ENCODE data around the gene RPS6KA5.
"Not testable (repeated sequence)": the region's sequence is repeated elsewhere in the genome, so short reads cannot be mapped to it uniquely, and the experiment has no call there.

Gene RPS6KA5

DNA sequence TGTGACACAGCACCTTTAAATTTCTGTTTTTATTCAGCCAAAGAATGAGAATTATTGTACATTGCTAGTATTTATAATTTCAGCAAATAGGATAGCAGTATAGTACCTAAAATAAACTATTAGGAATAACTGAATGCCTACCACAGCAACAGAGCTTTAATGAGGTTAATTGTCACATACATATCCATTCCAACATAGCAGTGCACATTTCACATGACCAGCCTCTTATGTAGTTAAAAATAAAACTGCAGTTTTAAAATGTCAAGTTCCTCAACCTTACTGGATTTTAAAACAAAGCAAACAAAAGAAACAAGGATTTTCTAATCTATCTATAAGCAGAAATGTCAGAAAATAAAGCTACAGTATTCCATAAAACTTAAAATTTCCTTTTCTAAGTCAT is 193.6 kb downstream of the RPS6KA5 start:
- no peak overlapping the region for H3K4me3 ChIP-seq (ENCODE audit: control insufficient read depth, low read depth, low read length)
- DNase-seq (ENCODE audit: low read depth): no peak
- TF ChIP-seq, protein P1, sequence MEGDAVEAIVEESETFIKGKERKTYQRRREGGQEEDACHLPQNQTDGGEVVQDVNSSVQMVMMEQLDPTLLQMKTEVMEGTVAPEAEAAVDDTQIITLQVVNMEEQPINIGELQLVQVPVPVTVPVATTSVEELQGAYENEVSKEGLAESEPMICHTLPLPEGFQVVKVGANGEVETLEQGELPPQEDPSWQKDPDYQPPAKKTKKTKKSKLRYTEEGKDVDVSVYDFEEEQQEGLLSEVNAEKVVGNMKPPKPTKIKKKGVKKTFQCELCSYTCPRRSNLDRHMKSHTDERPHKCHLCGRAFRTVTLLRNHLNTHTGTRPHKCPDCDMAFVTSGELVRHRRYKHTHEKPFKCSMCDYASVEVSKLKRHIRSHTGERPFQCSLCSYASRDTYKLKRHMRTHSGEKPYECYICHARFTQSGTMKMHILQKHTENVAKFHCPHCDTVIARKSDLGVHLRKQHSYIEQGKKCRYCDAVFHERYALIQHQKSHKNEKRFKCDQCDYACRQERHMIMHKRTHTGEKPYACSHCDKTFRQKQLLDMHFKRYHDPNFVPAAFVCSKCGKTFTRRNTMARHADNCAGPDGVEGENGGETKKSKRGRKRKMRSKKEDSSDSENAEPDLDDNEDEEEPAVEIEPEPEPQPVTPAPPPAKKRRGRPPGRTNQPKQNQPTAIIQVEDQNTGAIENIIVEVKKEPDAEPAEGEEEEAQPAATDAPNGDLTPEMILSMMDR (conservative IDR thresholded peaks at IDR 0.05; ENCODE audit: control insufficient read depth, insufficient read depth, low read depth, low read length): no peak

- no peak overlapping the region for H3K4me3 ChIP-seq (ENCODE audit: control insufficient read depth, low read depth, low read length)
- TF ChIP-seq, protein P1 (conservative IDR thresholded peaks at IDR 0.05; ENCODE audit: control insufficient read depth, insufficient read depth, low read depth, low read length): no peak
- DNase-seq (ENCODE audit: low read depth): no peak
These were observed 195.7 kb downstream of the RPS6KA5 start for GRCh38 chr14:90864741-90865140.

DNA sequence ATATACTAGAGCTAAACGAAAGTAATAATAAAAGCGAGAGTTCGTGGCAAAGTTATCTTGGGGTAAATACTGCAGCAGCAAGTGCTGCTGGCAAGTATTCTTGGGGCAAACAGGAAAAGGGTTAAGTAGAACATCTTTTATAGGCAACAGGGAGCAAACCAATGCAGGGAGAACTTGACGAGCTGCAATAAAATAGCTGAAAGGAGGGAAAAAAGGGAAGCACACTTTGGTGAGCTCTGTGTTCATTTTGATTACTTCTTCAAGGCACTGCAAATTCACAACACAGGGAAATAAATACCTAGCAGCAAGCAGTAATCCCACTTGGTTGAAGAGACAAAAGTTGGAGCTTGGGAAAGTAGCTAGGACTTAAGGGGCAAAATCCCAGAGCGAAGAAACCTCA is 201.9 kb downstream of the RPS6KA5 start:
- TF ChIP-seq, protein P1 (conservative IDR thresholded peaks at IDR 0.05; ENCODE audit: control insufficient read depth, insufficient read depth, low read depth, low read length): no peak
- H3K4me3 ChIP-seq (ENCODE audit: control insufficient read depth, low read depth, low read length): no peak overlapping the region
- no peak for DNase-seq (ENCODE audit: low read depth)

GRCh38 chr14:90857866-90858265 is 202.6 kb downstream of the RPS6KA5 start:
- H3K4me3 ChIP-seq (ENCODE audit: control insufficient read depth, low read depth, low read length): no peak overlapping the region
- DNase-seq (ENCODE audit: low read depth): no peak
- TF ChIP-seq, protein P1 (conservative IDR thresholded peaks at IDR 0.05; ENCODE audit: control insufficient read depth, insufficient read depth, low read depth, low read length): no peak

DNA sequence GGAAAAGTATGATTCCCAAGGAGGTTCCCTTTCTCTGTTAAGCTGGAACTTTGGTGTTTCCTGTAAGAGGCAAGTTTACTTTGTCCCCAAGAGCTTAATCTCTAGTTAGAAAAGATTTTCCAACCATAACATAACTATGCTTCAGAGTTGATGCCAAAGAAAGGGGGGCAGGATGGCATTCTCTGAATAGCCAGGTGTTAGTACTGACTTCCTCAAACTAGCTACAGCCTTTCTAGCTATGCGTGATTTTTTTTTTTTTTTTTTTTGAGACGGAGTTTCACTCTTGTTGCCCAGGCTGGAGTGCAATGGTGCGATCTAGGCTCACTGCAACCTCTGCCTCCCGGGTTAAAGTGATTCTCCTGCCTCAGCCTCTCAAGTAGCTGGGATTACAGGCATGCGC is 204.3 kb downstream of the RPS6KA5 start:
- not testable (repeated sequence) for H3K4me3 ChIP-seq (ENCODE audit: control insufficient read depth, low read depth, low read length); DNase-seq (ENCODE audit: low read depth)

DNA sequence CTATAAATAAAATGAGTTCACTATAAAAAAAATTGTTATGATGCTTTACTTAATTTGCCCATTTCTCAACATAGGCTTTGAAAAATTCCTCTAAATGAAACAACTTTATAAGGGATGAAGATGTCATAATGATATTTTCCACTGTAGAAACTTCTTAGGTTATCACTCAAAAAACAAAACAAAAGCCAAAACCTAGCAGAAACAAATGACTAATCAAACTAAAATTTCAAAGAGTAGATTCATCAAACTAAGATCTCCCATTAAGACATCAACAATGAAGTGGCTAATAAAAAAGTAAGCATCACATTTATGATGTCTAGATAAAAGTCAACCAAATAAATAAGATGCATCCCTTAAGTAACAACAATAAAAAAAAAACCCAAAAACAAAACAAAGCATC is 207.3 kb downstream of the RPS6KA5 start:
- no peak for DNase-seq (ENCODE audit: low read depth)

GRCh38 chr14:90851327-90852036 is 209.0 kb downstream of the RPS6KA5 start:
- TF ChIP-seq, protein P1 (conservative IDR thresholded peaks at IDR 0.05; ENCODE audit: control insufficient read depth, insufficient read depth, low read depth, low read length): no peak
- no peak for DNase-seq (ENCODE audit: low read depth)
- no peak overlapping the region for H3K4me3 ChIP-seq (ENCODE audit: control insufficient read depth, low read depth, low read length)

More for the DNA sequence above, 207.3 kb downstream of the RPS6KA5 start:
- H3K4me3 ChIP-seq (ENCODE audit: control insufficient read depth, low read depth, low read length): no peak overlapping the region
- TF ChIP-seq, protein P1 (conservative IDR thresholded peaks at IDR 0.05; ENCODE audit: control insufficient read depth, insufficient read depth, low read depth, low read length): no peak

Measured in fibroblast of mammary gland (primary cell).